Dedifferentiated amniotic fluid mesenchymal stem cell (primary cell): ENCODE data around the gene GPR84.
A peak's percentile ranks its signal among the peaks of the same experiment; 100 is the strongest.

Source experiments
- DNase-seq: peaks from one replicate; pipeline ENCODE4 v3.0.0-alpha.2; 2016; ENCODE audit errors: extremely low spot score

GPR84 gene

DNA sequence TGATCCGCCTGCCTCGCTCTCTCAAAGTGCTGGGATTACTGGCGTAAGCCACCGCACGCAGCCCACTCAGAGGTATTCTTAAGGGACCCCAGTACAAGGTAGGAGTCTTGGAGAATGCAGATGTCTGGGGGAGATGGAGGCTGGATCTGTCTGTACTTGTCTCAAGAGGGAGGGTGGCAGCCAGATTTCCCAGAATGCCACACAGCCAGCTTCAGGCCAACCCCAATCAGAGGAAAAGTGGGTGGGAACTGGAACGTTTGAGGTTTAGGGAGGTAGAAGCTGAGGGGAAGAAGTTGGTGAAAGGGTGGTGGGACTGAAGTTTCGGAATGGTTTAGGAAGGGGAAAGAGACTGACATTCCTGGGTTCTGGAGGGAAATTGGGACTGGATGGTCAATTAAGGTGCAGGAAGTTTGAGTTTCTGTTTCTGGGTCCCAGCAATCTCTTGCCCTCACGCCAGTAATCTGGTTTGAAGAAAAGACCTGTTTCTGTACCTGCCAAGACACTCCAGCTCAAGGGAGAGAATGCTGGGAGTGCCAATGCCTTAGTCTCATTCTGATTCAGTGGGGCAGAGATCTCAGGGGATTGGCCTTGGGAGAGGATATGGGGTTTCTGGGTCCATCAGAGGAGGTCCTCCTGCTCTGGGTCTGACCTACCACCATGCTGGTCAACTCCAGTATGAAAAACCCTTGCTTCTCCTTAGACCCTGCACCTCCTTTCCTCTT lies 28.4 kb upstream of the GPR84 start:
- DNase-seq = no peak

DNA sequence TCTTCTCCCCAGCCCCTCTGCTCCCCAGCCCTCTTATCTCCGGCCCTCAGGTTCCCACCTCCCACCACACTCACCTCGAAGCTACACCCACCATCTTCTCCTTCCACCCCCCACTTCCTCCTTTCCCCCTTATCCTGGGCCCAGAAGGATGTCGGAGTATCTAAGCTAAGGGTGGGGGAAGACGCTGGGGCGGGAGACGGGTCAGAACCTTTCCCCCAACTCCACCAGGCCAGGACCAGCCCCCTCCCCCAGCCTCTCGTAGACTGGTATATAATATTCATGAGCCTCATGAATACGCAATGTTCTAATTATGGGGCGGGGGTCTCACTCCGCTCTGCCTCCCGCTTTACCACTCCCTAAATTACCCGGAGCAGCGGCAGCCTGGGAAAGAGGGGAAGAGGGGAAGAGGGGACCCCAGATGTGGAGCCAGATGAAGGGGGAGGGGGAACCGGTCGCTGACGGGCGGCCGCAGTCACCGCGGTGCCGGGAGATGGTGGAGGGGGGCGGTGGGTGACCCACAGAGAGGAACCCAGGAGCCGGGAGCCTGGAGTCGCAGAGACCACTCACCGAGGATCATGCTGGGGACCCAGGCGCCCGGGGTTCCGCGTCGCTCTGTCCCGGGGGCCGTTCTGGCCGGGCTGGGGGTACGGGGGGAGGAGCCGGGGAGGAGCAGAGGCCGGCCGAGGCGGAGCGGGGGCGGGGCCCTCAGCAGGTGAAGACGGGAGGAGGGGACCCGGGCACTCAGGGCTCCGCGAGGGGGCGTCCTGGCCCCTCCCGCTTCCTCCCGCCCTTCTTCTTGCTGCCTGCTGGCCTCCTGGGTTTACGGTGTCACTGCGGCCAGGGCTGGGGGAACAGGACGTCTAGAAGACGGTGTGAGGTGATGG lies 26.6 kb upstream of the GPR84 start:
- no peak for DNase-seq

DNA sequence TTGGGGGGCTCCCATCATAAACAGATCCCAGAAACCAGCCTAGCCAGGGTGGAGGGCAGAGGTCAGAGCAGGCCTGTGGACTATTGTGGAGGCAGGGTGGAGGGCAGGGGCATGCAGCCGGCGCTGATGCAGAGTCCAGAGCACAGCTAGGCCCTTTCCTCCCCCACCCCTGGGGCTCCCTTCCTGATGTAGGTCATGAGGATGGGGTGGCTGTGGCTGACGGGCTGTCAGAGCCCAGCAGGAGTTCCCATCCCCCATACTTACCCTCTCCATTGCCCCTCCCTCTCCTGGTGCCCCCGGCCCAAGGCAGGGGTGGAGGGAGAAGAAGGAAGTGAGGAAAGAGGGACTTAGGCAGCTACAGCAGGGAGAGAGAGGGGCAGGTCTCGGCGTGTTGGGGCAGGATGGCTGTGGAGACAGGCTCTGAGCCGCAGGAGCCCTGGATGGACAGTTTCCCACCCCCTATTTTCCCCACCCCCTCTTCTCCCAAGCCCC lies 25.9 kb upstream of the GPR84 start:
- DNase-seq = no peak

DNA sequence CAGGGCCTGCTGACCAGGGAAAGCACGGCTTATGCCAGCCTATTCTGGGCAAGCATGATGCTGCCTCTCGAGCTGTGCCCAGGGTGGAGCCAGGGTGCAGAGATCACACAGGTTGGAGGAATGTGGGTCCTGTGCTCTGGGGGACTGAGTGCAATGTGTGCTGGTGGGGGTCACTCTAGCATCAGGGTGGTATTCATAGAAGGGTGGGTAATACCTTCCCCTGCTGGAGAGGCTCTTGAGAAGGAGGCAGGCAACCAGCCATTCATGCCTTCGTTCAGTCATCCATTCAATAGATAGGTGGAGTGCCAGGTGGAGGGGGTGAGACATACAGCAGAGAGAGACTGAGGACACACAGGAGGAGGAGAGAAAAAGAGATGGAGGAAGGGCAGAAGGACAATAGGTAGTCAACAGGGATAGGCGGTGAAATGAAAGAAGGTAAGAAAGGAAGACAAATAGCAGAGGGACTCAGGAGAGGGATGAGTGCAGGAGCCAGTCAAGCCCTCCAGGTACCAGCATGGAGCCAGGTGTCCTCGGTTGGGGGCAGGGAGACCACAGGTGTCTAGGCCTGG lies 25.4 kb upstream of the GPR84 start:
- DNase-seq = no peak

DNA sequence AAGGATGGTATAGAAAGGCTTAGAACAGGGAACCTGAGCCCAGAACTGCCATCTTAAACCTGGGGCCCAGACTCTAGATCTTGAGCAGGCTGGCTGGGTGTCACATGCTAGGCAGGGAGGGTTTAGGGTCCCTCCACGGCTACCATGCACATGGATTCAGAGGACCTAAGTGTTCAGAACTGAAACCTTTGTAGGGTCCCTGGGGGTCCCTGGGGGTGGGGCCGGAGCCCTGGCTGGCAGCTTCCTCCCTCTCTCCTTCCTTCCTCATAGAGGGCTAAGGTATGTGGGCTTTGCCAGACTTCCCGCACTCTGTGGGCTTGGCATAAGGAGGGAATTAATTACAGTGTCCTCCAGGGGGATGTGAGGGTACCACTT lies 24.8 kb upstream of the GPR84 start:
- DNase-seq = no peak

DNA sequence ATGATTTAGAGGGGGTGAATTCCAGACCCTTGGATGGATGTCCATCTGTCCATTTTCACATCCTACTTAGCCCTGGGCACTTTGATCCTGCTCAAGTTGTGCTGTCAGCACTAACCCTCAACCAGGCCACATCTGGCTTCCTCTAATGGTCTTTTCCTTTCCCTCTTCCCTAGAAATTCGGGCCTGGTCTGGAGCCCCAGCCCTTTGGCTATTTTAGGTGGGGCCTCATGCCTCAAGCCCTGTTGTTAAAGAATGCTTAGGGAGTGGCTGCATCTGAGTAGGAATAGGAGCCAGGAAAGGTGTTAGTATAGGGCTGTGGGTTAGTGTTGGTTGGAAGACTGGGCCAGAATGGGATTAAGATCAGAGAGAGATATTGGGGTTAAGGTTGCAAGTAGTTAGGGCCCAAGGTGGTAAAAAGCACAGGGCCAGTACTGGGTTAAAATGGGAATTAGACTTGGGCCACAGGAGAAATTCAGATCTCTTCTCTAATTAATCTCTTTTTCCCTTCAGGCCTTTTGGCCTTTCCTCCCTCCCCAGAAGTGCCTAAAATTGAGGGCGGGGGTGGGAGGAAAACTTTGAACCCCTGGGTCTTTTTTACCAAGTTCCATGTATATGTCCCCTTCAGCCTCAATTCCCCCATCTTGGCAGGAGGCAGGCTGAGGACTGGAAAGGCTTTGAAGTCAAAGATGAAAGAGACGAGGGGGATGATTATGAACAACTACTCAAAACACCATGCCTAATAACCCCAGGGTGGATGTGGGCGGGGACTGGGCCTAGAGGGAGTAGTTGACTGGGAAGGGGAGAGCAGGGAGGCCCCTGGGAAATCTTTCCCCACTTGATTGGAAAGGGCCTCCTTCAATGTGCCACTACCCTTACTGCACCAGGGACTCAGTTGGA lies 24.2 kb upstream of the GPR84 start:
- DNase-seq = no peak

DNA sequence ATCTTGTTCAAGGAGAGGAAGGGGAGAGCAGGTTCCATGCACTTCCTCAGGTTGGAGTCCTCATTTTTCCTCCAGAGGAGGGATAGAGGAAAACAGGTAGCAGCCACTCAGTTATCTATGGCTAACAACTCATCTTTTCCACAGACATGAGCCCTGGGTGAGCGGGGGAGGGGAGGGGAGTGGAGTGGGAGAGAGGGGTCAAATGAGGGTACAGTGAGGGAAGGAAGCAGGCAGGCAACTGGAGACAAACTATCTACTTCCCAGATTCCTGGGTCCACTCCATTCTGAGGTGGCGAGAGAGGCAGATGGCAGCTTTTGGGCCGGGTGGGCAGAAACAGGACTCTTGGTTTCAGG lies 22.8 kb upstream of the GPR84 start:
- DNase-seq = no peak

DNA sequence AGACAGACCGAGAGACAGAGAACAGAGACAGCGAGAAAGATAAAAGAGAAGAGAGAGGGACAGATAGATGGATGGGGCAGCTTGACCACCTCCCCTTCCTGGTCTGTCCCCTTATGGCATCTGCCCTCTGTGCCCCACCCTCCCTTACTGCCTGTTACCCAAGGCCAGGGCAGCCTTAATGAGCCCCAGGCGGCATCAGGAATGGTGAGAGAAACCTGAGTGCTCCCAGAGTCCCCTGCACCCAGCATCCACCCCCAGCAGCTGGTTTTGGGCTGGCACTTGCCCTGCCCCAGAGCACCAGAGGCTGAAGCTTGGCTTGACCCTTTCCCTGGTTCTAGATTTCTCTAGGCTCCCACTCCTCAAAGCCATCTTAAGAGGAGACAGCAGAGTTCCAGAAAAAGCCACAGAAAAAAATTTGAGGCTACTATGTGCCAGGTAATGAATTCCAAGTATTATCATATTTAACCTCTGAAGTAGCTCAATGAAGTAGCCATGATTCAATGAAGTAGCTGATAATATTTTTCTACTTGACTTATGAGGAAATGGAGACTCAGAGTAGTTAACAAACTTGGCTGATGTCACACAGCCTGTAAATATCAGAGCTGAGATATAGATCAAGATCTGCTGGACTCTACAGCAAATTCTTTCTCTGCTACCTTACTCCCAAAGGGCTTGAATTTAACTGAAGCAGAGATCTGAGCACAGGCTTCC lies 22.3 kb upstream of the GPR84 start:
- no peak for DNase-seq

DNA sequence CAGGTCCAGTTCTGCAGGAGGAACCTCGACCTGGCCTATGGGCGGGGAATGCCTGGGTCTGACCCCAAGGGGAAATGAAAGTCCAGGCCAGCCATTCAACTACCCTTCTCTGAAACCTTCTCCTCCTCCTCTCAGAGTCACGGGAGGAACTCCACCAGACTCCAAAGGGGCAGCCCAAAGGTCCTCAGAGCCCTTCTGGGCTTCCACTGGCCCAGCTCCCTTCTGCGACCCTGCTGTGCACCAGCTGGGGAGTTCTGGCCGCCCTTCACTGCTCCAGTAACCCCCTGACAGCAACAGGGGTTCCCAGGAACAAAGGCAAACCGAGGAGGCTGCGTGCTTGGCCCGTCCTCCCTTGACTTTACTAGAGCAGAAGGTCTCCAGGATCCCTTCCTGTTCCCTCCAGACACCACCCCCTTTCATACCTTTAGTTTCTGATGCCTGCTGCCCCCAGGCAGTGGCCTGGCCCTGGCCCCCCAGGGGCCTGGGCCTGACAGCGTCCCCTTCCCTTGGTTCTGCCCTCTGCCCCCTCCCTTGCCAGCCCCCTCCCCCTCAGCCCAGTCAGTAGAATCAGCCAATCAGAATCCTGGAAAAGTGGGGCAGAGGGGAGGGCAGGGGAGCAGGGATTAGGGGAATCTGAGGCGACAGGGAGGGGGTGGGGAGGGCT lies 21.1 kb upstream of the GPR84 start:
- DNase-seq = no peak

DNA sequence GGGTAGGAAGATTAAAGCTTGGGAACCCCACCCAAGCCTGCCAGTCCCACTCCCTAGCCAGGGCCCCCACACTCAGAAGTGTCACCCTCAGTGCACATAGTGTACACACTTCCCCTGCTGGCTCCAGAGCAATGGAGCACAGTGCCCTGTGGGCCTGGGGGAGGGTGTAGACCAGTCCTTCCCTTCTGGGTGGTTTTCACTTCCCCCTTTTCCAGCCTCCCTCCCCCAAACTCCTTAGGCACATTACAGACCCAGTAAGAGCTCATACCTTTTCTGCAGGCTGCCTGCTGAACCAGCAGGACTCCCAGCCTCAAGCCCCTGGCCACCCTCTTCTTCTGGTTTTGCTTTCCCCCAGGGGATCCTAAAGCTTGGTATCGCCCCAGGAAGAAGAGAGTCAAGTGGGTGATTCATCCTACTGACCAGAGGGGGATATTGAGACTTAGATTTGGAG lies 20.3 kb upstream of the GPR84 start, which contains the start of gene ZNF385A:
ZNF385A (minus strand) TSS at position 143 of the 451 bp plus-strand sequence. CDS start 219 bp downstream, outside the sequence.
- DNase-seq = no peak

DNA sequence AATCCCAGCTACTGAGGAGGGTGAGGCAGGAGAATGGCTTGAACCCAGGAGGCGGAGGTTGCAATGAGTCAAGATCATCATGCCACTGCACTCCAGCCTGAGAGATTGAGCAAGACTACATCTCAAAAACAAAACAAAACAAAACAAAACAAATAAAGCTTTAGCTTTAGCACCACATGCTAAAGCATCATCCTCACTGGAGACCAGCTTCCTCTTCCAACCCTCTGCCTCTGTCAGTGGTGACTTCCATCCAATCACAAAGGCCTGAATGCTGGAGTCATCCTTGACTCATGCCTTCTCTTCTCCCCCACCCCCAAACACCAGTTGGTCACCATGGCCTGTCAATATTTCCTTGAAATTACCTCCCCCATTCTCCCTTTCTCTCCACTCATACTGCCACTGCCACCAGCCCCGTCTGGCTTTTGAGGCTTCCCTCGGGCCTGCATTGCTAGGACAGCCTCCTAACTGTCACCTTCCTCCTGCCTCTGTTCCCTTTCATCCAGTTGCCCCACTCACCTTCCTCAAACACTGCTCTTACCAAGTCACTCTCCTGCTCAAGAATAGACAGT lies 18.8 kb upstream of the GPR84 start:
- peak; percentile 26 for DNase-seq

DNA sequence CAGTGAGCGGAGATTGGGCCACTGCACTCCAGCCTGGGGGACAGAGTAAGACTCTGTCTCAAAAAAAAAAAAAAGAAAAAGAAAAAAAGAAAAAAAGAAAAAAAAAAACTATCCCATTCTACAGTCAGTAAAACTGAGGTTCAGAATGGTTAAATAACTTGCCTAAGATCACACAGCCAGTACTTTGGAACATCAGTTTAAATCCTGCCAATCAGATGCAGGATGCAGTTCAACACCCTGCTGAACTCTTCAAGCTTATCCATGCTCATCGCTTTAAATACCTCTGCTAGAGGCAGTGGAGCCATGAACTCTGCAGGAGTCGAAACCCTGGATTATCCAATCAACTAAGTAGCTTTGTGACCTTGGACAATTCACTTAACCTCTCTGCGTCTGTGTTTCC lies 16.9 kb upstream of the GPR84 start:
- no peak for DNase-seq

DNA sequence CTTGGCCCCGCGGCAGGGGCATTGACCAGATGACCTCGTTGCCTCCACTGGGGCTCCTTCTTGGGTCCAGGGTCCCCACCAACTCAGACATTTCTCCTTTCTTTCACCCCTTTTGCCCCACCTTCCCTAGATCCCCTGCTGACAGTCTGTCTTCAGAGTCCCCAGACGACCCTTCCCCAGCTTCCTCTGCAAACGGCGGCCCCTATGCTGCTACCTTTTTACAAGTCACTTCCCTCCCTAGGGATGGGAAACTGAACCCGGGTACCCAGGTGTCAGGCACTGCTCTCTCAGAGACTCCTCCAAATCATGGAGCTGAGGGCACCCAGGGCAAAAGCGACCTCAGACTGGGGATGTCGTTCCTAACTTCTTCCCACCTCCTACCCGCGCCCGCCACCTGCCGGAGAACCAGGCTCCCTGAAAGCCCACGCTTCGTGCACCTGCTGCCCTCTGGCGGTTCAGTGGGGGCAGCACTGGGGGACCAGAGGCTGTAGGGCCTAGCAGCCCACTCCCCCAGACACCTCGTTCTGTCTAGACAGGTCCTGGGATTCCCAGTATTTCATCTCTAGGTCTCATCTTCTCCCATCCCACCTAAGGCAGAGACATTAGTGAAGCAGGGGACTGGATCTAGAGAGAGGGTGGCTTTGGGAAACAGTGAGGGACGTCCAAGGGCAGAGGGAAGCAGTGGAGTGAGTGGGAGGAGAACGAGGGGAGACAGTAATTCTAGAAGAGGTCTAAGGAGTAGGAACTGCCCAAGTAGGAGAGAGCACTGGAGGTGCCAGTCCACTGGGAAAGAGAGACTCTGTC lies 15.3 kb upstream of the GPR84 start:
- peak; percentile 93 for DNase-seq

DNA sequence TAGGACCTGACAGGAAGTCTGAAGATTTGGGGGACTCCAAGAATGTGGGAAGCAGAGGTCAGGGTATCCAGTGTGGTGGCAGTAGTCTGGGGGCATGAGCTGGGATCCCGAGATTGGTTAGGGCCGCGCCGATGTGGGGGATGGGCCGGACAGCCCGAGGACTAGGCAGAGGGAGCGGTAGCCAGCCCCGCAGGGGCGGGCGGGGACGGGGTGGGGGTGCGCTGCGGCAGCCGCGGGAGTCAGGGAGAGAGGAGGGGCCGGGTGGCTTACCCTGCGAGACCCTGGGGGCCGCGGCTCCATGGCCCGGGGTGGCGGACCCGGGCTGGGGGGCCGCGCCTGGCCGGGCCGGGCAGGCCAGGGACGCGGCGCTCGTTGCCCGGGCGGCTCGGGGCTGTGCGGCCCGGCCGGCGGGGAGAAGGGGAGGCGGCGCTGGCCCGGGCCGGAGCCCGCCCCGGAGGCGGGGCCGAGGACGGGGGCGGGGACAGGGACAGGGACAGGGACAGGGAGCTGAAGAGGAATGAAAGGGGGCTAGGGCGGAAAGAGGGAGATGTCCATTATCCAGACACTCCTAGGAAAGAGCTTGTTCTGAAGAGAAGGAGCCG lies 14.6 kb upstream of the GPR84 start:
- no peak for DNase-seq

DNA sequence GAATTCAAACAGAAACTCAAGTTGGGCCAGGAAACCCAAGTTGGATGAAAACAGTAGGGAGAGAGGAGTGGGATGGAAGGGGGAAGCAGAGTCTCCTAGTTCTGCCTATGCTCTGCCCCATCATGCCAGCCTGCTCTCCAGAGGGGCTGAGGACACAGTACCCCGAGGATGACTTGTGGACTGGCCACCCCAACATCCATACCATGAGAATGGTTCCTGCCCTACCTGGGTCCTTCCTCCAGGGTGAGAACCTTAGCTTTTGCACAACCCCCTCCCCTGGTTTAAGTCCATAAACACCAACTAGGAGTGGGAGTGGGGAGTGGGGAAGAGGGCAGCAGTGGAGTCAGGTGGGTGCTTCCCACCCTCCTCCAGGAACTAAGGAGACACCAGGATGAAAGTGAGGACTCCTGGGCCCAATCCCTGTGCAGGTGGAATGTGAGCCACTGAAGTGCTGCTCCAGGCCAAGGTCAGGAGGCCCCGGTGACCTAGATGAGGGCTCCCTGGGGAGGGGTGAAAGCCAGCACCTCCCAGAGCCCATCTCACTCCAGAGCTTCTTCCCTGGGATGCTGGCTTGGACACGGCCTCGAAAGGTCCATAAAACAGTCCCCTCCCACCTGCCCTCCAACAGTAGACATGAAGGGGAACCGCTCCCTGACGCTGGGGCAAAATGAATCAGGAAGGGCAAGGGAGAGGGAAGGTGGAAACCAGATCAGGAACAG lies 13.7 kb upstream of the GPR84 start:
- DNase-seq = no peak

DNA sequence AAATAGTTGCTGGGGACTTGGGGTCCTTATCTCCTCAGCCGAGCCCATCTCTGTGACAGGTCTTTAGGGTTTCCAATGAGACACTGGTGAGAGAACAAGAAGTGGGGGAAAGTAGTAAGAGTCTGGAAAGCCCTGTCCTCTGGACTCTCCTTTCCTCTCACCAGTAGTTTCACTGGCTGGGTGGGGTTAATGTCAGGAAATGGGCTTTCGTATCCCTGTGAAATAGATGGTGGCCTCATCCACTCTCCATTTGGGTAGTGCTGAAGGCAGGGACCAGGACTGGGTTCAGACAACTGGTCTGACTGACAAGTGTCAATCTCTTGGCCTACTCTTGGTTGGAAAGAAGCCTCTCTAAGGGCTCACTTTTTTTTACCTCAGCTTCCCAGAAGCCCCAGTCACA lies 12.7 kb upstream of the GPR84 start:
- DNase-seq = no peak

DNA sequence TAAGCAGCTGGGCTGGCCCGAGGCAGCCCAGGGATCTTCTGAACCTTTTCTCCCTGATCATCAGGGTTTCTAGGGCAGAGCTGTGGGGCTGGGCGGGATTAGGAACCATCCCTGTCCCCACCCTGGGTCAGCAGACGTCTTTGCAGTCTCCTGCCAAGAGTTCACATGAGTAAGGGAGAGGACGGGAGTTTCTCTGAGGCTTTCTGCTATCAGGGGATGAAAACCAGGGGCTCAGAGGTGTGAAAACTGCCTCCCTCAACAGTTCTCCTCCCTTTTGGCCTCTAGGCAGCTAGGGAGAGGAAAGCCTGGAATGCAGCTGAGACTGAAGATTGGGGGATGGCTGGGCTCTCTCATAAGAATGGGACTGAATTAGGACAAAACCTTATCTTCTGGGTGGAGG lies 12.3 kb upstream of the GPR84 start:
- no peak for DNase-seq

DNA sequence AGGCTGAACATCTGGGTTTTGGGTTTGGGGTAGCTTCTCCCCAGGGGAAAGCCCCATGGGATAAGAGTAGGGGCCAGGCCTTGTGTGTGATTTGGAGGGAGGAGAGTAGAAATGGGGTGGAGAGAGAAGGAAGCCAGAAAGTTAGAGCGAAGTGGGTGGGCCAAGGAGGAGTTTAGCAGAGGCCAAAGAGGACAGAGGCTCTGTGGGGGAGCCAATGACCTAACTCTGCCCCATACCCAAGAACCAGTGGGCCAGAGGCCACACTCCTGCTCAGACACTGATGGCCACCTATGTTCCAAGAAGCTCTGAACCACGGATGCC lies 10.9 kb upstream of the GPR84 start:
- no peak for DNase-seq
